Measurements from ENCODE around the gene BRD9.
A peak's percentile ranks its signal among the peaks of the same experiment; 100 is the strongest.
"Not testable (repeated sequence)": the region's sequence is repeated elsewhere in the genome, so short reads cannot be mapped to it uniquely, and the experiment has no call there.

The BRD9 gene

DNA sequence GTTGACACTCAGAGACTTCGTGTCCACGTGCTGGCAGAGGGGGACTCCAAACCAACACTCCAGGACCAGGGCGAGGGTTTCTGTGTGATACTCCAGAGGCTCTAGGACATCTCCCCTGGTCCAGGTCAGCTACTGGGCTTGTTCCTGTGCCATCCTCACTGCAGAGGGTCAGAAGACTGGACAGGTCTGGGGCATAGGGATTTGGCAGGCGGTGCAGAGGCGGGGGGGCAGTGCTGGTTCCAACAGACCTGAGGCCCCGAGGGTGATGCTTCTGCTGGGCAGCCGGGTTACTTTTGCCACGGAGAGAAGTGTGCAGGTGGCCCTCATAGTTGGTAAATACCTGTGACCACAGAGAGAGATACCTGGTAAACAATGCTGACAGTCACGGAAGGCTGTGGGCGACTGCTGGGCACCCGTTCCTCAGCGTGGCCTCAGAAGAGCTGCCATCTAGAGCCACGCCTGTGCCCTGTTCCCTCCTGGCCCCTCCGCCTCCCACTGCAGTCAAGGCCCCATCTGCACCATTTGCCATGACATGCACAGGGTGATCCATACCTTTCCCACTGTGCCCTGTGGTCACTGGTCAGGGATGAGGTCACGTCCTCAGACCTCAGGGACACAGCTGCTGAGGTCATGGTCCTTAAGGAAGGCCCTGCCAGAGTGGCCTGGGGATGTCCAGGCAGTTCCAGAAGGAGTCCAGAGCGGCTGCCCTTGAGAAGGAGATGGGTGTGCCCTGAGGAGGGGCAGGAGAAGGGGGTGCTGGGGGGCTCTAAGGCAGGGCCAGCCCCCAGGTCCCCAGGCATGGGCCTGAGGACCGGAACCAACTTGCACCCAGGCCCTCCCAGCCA, 30.1 kb upstream of the BRD9 start:
- no peak for DNase-seq

DNA sequence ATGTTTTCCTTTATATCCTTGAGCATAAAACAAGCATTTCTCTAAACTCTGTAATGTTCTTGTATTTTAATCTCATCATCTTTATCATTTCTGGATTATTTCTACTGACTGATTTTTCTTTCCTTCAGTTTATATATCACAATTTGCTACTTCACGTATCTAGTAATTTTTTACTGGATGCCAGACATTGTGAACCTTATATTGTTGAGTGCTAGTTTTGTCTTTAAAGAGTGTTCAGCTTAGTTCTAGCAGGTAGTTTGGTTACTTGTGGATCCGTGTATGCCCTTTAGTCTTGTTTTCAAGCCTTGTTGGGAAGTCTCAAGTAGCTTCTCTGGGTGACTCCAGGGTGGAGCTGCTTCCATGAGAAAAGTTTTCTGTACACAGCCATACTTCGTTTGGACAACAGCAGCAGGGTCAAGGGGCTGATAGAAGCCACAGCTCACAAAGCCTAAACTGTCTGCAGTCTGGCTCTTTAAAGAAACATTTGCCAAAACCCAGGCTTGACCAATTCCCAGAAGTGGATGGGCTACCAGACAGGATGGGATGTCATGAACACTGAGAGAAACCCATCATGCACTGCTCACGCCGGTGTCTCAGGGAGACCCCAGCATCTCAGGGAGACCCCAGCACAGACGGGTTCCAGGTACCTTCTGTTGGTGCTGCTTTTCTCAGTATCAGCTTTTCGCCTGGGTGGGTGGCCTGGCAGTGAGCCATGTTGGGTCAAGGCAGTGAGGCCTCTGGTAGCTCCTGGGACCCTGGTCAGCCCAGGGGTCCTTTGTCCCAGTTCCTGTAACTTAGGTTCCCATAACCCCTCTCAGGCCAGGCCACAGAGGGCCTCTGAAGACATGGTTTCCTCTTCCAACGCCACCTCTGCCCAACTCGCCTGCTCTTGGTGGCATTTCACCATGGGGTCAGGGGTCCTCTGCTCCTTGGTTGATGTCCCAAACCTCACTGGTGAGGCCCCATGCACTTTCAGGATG, 29.1 kb upstream of the BRD9 start:
- no peak for DNase-seq

DNA sequence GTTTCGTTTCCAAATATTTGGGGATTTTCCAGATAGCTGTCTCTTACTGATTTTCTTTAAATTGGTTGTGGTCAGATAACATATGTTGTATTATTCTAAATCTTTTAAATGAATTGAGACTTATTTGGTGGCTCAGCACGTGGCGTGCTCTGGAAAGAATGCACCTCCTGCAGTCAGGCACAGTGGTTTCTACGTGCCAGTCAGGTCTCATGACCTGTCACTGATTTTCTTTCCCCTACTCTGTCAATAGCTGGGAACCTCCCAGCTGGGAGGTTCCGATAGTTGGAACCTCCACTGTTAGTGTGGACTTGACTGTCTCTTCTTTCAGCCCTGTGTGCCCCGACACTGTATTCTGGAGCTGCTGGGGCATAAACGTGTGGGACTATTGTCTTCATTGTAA, 27.7 kb upstream of the BRD9 start:
- DNase-seq = no peak

DNA sequence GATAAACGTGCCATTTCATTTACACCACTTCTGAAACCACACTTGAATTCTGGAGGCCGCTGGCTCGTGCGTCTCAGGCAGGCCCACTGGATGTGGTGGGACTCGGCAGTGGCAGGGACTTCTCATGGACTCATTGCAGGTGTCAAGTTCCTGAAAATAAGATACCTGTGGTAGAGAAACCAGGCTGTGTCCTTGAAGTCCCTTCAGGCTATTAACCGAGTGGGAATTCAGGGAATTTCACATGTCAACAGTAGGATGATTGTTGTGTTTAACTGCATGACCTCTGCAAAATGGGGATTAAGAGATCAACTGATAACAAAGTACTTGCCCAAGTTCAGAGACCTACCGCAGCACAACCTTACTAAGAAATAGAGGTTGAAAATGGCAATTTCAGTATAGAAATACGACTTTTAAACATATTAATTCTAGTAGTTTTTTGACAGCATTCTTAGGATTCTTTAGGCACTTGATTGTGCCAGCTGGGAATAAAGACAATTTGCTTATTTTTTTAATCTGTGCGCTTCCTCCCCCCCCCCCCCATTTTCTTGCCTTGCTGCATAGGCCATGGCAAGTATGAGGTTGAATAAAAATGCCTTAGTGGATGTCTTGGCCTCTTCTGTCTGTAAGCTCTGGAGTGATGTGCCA, 26.9 kb upstream of the BRD9 start:
- DNase-seq = no peak

DNA sequence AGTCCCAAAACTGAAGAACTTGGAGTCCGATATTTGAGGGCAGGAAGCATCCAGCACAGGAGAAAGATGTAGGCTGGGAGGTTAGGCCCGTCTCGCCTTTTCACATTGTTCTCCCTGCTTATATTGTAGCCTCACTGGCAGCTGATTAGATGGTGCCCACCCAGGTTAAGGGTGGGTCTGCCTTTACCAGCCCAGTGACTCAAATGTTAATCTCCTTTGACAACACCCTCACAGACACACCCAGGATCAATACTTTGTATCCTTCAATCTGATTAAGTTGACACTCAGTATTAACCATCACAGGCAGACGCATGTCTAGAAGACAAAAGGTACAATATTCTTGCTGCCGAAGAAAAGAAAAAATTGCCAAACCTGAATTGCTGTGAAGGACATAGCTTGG, 26.1 kb upstream of the BRD9 start:
- DNase-seq = not testable (repeated sequence)

DNA sequence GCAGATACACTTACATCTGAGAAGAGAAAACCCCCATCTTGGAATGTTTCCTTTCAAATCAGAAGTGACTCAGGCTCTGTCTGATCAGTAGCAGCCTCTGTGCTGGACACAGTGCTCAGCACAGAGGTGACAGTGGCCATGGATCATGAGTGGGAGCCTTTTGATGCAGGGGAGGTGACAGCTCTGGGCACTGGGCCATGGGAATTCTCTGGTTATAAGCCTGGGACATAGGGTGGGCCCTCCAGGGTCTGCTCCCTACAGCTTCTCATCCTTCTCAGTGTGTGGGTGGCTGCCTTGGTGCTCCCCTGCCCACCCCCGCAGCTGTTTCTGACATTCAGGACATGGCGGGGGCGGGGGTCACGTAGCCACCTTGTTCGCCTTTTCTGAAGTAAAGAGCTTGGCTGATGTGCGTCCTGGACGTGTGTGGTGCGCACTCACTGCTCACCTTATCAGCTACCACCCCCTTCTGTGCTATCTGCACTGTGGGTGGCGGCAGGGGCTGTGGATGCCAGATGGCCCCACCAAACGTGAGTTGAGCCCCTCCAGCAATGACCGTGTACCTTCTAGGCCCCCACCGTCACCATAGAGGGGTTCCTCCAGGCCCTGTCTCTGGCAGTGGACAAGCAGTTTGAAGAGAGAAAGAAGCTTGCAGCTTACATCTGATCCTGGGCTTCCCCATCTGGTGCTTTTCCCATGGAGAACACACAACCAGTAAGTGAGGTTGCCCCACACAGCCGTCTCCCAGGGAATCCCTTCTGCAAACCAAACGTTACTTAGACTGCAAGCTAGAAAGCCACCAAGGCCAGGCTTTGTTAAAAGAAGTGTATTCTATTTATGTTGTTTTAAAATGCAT, 24.1 kb upstream of the BRD9 start:
- no peak for DNase-seq

DNA sequence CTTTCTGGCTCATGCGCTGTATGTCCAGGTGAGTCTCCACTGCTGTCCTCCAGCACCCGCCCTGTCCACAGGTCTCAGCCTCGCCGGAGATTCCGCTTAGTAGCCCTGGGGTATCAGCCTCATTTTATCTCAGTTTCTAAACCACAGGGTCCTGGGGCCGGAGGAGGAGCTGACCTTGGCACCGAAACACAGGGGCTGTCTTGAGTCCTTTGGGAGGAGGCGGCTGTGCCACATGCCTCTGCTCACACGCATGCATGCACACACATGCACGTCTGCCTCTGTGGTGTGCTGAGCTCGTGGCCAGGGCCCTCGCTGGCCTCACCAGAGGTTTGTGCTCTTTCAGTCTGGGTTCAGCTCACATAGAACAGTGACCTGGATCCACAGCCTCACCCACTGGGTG, 23.3 kb upstream of the BRD9 start:
- no peak for DNase-seq

DNA sequence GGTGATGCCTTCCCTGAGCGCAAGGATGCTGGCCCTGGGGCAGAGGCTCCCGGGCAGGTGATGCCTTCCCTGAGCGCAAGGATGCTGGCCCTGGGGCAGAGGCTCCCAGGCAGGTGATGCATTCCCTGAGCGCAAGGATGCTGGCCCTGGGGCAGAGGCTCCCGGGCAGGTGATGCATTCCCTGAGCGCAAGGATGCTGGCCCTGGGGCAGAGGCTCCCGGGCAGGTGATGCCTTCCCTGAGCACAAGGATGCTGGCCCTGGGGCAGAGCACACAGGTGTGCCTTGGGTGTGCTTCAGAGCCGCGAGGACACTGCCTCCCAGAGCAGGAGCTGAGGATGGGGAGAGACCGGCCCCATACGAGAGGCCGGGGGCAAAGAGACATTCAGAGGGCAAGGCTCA, 22.7 kb upstream of the BRD9 start:
- DNase-seq = not testable (repeated sequence)

DNA sequence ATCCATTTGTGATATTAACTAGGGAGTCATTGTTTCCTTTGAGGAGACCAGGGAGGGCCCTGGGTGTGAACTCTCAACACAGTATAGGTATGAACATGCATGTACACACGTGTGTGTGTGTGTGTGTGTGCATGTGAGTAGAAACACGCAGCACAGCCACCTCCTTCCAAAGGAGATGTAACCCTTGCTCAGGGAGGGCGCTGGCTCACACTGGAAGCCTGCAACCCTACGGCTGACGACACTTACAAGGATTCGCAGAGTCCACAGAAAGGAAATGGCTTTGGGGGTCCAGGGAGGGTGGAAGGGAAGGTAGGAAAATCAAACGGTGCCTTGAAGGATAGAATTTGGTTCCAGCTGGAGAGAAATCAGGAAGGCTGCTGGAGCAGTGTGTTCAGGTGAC, 22.0 kb upstream of the BRD9 start:
- no peak for DNase-seq

DNA sequence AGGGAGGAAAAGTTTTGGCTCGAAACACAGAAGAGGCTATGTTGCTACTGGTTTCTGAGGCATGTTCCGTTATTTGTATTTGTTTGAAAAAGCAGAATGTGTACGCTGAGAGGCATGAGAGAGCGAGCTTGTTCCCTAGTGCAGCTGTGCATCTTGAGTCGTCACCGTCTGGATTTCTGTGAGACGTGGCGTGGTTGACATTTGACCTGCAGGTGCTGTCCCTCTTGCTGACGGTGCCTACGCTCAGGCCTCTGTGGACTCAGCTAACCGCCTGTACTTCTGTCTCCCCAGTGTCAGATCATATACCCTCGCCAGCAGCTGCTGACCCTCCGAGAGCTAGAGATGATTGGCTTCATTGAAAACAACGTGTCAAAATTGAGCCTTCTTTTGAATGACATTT, 21.6 kb upstream of the BRD9 start:
- DNase-seq = no peak

DNA sequence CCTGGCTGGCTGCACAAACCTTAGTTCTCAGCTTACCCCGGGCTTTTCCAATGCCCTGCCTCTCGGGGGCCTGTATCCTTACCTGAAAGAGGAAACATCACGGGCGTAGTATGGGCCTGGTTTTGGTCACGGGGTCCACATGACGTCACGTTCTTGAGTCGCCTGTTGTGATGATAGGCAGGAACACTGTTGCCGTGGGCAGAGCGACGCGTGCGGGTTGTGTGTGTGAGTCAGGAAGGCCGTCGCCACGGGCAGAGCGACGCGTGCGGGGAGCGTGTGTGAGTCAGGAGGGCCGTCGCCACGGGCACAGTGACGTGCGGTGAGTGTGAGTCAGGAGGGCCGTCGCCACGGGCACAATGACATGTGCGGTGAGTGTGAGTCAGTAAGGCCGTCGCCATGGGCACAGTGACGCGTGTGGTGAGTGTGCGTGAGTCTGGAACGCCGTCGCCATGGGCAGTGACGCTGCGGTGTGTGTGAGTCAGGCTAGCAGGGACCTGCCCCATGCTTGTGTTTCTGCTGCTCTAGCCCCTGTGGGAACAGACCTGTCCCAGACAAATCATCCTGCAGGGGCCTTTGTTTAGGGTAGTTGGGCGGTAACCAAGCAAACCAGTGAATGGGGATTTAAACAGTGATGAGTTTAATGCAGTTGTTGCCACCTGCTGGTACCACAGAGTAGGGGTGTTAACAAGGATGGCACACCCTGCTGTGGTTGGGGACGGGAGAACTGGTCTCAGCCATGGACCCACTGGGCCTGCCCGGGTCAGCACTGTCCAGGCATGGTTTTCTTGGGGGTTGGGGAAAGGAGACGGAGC, 19.9 kb upstream of the BRD9 start:
- DNase-seq = peak; percentile 97

DNA sequence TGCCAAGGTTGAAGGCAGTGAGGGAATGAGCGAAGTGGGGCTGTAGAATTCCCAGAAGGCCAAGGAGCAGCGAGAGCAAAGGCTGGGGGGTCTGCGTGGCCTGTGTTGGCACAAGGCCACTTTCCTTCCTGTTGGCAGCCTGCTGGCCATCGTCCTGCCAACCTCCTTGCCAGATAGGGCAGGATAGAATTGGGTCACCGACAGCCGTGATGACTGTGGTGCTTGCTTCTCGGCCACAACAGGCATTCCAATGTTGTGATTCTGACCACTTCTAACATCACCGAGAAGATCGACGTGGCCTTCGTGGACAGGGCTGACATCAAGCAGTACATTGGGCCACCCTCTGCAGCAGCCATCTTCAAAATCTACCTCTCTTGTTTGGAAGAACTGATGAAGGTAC, 19.0 kb upstream of the BRD9 start:
- DNase-seq = peak; percentile 90

DNA sequence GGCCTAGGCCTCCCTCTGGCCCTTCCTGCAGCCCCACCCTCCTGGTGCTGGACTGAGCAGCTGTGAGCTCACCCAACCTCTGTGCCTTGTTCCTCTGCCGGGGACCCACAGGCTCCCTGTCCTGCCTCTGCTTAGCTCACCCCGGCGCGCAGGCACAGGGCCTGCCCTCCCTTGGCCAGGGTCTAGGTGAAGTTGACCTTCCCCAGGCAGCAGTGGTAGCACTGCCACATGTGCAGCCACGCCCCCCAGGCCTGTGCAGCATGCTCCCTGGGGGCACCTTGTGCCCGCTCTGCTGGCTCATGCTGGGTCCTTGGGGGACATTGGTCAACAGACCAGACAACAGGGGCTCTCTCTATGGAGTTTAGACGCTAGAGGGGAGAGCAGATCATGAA, 18.2 kb upstream of the BRD9 start:
- DNase-seq = no peak

DNA sequence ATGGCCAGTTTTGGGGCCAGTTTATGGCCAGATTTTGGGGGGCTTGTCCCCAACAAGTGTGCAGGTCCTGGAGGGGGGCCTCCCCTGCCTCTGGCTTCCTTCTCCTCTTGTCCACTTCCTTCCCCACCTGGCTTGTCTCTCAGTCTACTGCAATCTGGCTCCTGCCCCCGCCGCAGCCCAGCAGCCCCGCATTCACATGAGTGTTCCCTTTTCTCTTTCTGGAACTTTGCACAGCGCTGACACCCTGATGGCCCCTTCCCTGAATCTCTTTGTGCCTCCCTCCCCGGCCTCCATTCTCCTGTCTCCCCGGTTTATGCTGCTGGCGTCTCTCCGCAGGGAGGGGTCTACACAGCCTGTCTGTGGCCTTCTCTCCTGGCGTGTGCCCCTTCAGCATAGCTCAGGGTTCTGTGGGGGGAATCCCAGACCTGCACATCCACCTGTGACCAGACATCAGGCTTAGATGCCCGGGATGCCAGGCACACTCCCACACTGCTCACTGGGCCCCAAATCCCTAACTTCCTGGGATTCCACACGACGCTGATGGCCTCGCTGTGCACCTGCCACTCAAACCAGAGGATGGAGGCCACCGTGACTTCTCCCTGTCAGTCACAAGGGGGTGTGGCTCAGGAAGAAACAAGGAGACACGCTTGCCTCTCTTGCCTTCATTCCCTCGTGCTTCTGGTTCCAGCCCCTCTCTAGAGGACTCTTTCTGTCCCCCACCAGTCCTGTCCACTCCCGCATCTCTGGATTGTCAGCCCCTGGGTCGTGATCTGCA, 17.6 kb upstream of the BRD9 start:
- no peak for DNase-seq

DNA sequence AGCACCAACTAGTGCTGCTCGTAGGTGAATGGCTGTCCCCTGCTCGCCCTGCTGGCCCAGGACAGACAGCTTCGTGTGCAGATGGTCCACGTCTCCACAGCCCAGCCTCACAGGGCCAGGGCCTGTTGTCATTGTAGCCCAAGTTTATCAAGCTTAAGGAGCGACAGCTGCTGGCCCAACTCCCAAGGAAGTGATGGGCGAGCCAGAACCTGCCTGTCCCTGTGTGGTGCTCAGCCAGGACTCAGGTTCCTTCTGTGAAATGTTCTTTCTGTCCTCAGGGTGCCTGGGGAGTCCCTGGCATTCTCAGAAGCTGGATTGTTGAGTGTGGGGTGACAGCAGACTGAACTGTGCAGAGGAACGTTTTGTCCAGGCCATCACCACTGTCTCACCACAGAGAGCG, 16.5 kb upstream of the BRD9 start:
- no peak for DNase-seq

DNA sequence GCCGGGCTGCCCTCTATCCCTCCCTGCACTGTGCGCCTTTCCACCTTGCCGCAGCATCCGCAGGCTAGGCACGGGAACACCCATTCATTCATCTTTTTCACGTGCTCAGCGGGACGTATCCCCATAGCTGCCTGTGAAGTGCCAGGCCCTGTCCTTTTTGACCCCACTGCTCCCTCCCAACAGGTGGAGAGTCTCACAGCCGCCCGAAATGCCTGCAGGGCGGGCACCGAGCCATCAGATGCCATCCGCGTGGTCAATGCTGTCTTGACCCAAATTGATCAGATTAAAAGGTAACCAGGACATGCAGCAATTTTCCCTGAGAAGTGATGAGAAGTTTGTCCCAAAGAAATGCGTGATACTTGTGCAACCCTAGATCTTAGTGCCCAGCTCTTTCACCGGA, 15.6 kb upstream of the BRD9 start:
- DNase-seq = no peak

DNA sequence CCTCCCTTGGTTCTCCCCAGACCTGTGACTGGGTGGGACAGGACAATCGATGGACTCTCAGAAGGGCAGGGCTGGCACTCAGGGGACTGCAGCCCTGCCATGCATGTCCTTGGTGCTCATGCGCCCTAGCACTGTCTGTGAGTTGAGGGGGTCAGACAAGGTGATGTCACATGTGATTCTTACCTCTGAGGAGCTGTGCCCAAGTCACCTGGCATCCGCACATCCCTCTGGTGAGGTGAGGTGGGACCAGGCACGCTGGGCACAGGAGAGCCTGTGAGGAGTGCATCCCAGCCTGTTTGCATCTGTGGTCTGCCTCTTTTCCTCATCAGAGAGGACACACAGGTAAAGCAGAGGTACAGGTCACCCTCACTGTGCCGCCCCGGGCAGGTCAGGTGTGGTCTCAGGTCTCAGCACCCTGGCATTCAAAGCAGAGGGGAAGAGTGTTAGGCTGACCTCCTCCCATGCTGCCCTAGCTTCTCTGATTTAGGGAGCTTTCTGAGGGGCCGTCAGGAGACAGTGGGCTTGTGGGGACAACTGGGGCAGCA, 14.8 kb upstream of the BRD9 start:
- no peak for DNase-seq

DNA sequence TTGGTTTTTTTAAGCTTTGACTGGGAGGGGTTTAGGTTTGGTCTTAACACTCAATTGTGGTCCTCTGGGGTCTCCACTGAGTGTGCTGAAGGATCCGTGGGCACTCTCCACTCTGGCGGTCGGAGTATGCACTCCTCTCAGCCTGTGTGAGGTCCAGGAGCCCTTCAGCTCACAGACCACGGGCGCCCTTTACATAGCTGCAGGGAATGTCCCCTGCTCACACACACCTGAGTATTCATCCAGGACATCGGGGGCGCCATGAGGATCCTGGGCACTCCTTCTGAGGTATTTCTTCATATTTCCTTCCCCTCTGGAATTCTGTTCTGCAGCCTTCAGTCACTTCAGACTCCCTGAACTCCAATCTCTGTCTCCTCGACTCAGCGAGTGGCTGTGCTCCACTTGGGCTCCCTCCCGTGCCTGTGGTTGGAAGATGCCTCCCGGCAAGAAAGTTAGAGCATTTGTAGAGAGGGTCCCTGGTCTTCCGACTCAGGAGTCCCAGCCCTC, 12.6 kb upstream of the BRD9 start:
- DNase-seq = no peak

DNA sequence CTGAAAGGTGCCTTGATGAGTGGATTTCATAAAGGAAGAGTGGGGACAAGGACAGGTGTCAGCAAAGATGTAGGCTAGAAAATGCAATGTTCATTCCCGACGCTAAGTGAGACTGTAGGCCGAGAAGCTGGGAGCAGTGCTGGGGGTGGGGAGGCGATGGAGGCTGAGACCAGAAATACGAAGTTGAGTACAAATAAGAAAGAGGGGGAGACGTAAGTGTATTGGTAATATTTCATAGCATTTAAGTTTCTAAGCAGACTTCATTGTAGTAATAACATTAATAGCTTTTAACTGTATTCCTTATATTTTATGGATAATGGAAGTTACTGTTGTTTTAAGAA, 11.1 kb upstream of the BRD9 start:
- no peak for DNase-seq

DNA sequence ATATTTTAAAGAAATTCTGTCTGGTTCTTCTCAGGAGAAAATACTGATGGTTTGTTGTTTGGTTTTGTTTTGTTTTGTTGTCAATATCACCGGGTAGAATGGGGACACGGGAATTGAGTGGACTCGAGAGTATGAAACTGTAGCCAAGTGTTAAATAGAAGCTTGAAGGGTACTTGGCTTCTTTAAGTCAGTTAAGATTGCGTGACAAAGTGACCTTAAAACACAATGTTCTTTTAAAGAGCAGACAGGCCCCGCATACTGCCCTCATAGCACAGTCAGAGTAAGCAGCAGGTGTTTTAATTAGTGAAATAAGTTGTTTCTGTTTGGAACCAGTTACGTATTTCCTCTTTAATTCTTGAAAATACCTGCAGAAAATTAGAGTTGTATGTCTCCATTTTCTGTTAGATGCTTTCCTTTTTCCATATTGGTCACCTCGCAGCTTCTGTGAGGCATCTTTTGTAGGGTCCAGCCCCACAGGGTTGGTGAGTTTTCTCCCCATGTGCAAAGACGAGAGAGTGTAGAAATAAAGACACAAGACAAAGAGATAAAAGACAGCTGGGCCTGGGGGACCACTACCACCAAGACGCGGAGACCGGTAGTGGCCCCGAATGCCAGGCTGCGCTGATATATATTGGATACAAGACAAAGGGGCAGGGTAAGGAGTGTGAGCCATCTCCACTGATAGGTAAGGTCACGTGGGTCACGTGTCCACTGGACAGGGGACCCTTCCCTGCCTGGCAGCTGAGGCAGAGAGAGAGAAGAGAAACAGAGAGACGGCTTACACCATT, 9.7 kb upstream of the BRD9 start:
- DNase-seq = no peak
